GM19025 (cell line): Measurements from ENCODE around the gene STEAP2.
"Not testable (repeated sequence)": the region's sequence is repeated elsewhere in the genome, so short reads cannot be mapped to it uniquely, and the experiment has no call there.

ENCODE experiments used
- ATAC-seq: cut with Tn5 transposase; IDR thresholded peaks from one replicate; pipeline ENCODE4 v1.9.1; 2021; ENCODE audit warnings: mild to moderate bottlenecking, low read depth, moderate library complexity; ENCODE audit not compliant: unreplicated experiment

The STEAP2 gene

GRCh38 chr7:90232430-90232829 lies 20.9 kb downstream of the STEAP2 start:
- no peak for ATAC-seq

- no peak for ATAC-seq
Observed at GRCh38 chr7:90233569-90233968, 22.0 kb downstream of the STEAP2 start.

DNA sequence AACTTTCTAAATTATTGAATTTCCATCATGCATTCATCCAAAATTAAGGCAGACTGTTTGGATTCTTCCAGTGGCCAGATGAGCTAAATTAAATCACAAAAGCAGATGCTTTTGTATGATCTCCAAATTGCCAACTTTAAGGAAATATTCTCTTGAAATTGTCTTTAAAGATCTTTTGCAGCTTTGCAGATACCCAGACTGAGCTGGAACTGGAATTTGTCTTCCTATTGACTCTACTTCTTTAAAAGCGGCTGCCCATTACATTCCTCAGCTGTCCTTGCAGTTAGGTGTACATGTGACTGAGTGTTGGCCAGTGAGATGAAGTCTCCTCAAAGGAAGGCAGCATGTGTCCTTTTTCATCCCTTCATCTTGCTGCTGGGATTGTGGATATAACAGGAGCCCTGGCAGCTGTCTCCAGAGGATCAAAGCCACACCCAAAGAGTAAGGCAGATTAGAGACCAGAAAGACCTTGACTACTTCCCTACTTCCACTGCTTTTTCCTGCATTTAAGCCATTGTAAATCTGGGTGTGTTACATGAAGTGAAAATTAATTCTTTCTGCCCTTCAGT lies 25.3 kb downstream of the STEAP2 start:
- no peak for ATAC-seq

GRCh38 chr7:90238022-90238421 lies 26.5 kb downstream of the STEAP2 start:
- ATAC-seq = no peak

DNA sequence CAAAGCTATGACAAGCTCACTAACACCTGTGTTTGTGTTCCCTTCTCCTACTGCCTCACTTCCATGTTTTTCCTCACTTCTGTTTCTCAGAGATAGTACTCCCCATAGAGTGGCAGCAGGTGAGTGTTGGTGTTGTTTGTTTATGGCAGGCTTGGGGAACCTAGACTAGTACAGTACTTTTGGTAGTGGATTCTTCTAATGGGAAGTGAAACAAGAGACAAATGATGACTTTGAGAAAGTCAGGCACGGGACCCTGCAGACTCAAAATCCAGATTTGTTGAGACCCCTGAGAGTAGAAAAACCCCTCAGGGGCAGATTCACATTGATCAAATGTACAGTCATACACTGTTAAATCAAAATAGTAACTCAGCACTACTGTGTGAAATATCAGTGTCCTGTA lies 27.0 kb downstream of the STEAP2 start:
- no peak for ATAC-seq

DNA sequence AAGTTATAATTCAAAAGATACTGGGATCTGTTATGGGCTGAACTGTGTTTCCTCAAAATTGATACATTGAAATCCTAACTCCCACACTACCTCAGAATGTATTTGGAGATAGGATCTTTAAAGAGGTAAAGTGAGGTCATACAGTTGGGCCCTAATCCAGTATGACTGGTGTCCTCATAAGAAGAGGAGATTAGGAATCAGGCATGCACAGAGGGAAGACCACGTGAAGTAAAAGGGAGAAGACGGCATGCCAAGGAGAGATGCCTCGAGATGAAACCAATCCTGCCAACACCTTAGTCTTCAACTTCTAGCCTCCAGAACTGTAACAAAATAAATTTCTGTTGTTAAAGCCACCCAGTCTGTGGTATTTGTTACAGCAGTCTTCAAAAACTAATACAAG lies 27.5 kb downstream of the STEAP2 start:
- no peak for ATAC-seq

- ATAC-seq = no peak
Observed at GRCh38 chr7:90239625-90240228, 28.2 kb downstream of the STEAP2 start.

- ATAC-seq = peak; percentile 83
Observed at GRCh38 chr7:90242369-90243168, 31.0 kb downstream of the STEAP2 start.

GRCh38 chr7:90243556-90243955 lies 32.0 kb downstream of the STEAP2 start:
- no peak for ATAC-seq

DNA sequence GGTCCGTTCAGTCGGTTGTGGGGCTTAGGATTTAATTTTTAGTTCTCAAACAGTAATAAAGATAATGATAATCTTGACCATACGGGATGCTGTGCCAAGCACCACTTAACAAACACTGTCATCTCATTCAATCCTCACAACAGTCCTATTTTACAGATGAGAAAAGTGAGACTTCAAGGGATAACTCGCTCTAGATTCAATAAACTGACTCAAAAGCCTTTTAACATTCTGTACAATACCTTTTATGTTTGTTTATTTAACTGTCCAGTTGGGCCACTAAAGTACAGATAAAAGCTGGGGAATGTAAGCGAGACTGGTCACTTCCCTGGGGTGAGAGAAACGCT lies 33.0 kb downstream of the STEAP2 start:
- ATAC-seq = no peak

- peak; percentile 53 for ATAC-seq
Observed at GRCh38 chr7:90244909-90245851, 33.6 kb downstream of the STEAP2 start, which contains the start of gene CFAP69. TSS of gene CFAP69 (plus strand) at chr7:90245174. CDS start at chr7:90245425, 251 bp downstream.

DNA sequence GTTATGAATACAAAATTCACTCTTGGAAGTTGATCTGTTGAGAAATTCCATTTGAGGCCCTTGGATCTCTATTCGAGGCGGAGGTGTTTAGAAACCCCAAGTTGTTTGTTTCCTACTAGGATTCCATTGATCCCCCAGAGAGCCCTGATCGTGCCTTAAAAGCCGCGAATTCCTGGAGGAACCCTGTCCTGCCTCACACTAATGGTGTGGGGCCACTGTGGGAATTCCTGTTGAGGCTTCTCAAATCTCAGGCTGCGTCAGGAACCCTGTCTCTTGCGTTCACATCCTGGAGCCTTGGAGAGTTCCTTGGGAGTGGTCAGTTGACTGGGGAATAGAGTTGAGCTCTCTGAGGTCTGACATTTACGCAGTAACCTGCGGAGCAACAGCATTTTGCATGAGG lies 34.6 kb downstream of the STEAP2 start:
- no peak for ATAC-seq

DNA sequence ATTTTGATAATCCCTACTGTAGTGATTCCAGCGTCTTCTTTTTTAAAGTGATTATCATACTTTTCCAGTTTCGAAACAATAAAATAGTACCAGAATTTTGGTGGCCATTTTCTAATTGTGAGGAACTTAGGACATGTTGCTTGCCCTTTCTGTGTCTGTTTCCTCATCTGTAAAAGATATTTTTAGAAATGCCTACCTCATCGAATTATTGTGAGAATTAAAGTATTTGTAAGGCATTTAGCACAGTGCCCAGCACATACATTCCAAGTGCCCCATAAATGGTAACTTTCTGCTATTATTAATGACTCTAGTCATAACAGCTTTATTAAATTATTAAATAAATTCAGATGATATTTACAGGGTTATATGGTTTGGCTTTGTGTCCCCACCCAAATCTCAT lies 37.2 kb downstream of the STEAP2 start:
- ATAC-seq = no peak

GRCh38 chr7:90250601-90251303 lies 39.2 kb downstream of the STEAP2 start:
- no peak for ATAC-seq

DNA sequence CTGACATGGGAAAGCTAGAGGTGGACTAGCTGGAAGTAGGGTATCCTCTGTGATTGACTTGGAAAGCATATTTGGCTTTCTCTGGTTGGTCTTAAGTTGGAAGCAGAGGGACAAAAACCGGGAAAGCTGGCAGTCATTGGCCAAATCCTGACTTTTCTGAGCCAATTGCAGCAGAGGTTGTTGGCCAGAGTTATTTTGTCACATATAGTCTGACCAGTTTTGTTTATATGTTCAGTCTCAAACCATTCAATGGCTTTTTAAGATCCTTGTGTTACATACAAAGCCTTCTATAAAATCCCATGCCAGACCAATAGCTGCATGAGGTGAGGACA lies 39.7 kb downstream of the STEAP2 start:
- no peak for ATAC-seq

- ATAC-seq = not testable (repeated sequence)
Observed at GRCh38 chr7:90256011-90256410, 44.5 kb downstream of the STEAP2 start.

DNA sequence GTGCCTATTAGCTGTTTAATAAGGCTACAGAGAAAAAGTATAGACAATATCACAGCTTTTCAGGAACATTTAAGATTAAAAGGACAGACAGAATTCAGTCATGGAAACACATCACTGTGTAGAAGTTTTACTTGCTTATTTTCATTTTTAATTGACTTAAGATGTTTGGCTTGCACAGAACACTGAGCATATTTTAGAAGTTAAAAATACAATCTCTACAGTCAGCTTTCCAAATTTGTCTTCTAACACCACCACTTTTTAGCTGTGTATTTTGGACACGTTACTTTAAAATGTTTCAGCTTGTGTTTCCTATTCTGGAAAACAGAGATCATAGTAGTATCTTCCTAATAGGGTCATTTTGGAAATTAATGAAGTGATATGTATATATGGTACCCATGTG lies 45.2 kb downstream of the STEAP2 start:
- no peak for ATAC-seq

GRCh38 chr7:90261441-90261840 lies 49.9 kb downstream of the STEAP2 start:
- no peak for ATAC-seq

DNA sequence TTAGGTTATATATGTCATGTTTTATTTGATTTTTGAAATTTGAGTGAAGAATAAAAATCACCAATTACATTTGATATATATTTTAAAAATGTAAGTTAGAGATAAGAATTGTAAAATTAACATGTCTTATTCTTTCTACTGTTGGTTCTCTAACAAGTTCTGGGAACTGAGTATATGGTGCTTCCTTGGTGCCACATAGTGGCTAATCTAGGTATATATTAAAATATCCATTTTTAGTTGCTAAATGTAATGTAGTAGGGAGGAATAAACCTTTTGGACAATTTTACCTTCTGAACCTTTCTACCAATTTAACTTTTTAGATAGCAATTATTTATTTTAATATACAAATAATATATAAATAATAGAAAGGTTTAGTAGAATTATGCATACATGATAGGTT lies 50.9 kb downstream of the STEAP2 start:
- ATAC-seq = peak; percentile 74

DNA sequence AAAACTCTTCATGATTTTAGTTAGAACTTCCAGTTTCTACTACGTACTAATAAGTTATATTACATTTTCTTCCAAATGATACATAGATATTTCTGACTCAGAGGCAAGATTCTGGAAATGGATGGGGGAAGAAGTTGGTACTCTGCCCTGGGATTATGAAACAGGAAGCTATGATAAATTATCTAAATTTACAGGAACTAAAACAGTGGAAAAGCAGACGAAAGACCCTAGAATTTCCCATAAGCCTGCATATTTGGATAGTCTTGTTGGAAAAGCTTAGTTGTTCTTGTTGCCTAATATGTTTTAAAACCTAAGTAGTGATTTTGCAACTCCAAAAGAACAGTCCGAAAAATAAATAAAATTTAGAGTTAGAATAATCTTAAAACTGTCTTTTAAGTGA lies 55.3 kb downstream of the STEAP2 start:
- no peak for ATAC-seq
